ENCODE results near the gene C9. TPM values are rescaled to one million over a fixed set of nuclear protein-coding genes. Genes with fewer than 3 reads are reported as not detected.

Gene C9
- total and polyA plus RNA-seq, 2 donors (not counting 1 experiment from before 2014, with no cell fraction given), result not detected

DNA sequence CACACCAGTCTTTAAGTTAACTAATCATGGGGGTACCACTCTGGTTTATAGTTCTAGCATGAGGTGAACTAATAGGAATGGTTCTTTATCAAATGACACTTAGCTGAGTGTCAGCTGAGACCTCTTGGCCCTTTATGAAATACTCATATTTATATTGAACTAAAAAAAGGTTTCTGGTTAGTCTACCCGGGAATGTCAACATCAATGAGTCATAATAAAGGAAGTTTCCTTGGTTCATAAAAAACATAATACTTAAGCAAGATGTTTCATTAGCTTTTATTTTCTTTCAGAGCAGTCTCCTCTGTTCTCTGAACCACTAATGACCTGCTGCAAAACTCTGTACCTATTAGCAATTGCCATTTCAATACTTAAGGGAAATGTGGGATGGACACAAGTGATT, 46.8 kb upstream of the C9 start:
- intact Hi-C loops (cut with micrococcal nuclease), result no loop called here
- ChIA-PET CTCF (interaction anchor here (0.6 to 1.6 kb wide), 2 partner anchors 14 to 35 kb away, joined by 3 read pairs; partner anchors contain the start of gene DAB2), POLR2A (no interaction called here)
- ATAC-seq (ENCODE audit: low read depth) (no peak), DNase-seq (no peak)
- Histone ChIP-seq H3K4me1 (ENCODE audit: control insufficient read depth in 2 of 2, insufficient read depth in 2 of 2, low read length in 2 of 2) (no peaks in the 10 kb centered on the region), H3K36me3 (replicated peaks in 1 of 2; ENCODE audit: control extremely low read depth in 1 of 2, control insufficient read depth in 1 of 2, extremely low read depth in 1 of 2, insufficient read depth in 2 of 2, low read length in 1 of 2) (no peaks in the 10 kb centered on the region), H3K27ac (ENCODE audit: low read length in 2 of 2) (no peak overlapping the region), H4K20me1 (ENCODE audit: control insufficient read depth, insufficient read depth, low read length, poor library complexity, severe bottlenecking) (no peaks in the 10 kb centered on the region), H3K4me2 (replicated peaks; ENCODE audit: low read depth, low read length, poor library complexity, severe bottlenecking) (no peak overlapping the region), H3K27me3 (replicated peaks in 1 of 4; ENCODE audit: control extremely low read depth in 1 of 4, control insufficient read depth in 3 of 4, insufficient read depth in 4 of 4, low read length in 3 of 4) (no peaks in the 10 kb centered on the region), H3K4me3 (ENCODE audit: control extremely low read depth in 1 of 5, extremely low read depth in 1 of 5, insufficient read depth in 1 of 5, low read depth in 2 of 5, low read length in 4 of 5) (no peak overlapping the region), H2AFZ (ENCODE audit: insufficient read depth, low read depth, low read length, poor library complexity, severe bottlenecking) (no peak overlapping the region), H3K9ac (ENCODE audit: low read length) (no peak overlapping the region), H3K9me3 (ENCODE audit: control extremely low read depth in 1 of 3, control insufficient read depth in 2 of 3, insufficient read depth in 1 of 3, low read length in 2 of 3) (no peaks in the 10 kb centered on the region), H3K79me2 (ENCODE audit: control insufficient read depth, insufficient read depth, low read length) (no peaks in the 10 kb centered on the region)
- H3K27ac Mint-ChIP-seq, result no peak overlapping the region
- H3K27me3 Mint-ChIP-seq, result peaks cover 12% of the 10 kb centered on the region
- H3K4me3 Mint-ChIP-seq, result no peak overlapping the region
- H3K4me1 Mint-ChIP-seq, result no peaks in the 10 kb centered on the region
- H3K9me3 Mint-ChIP-seq (ENCODE audit: insufficient read depth), result no peaks in the 10 kb centered on the region
- no peak for TF ChIP-seq EZH2 (IDR thresholded peaks at IDR 0.05; ENCODE audit: borderline replicate concordance, insufficient read depth, low read depth, low read length, poor library complexity, severe bottlenecking)
- TF ChIP-seq, protein P1, sequence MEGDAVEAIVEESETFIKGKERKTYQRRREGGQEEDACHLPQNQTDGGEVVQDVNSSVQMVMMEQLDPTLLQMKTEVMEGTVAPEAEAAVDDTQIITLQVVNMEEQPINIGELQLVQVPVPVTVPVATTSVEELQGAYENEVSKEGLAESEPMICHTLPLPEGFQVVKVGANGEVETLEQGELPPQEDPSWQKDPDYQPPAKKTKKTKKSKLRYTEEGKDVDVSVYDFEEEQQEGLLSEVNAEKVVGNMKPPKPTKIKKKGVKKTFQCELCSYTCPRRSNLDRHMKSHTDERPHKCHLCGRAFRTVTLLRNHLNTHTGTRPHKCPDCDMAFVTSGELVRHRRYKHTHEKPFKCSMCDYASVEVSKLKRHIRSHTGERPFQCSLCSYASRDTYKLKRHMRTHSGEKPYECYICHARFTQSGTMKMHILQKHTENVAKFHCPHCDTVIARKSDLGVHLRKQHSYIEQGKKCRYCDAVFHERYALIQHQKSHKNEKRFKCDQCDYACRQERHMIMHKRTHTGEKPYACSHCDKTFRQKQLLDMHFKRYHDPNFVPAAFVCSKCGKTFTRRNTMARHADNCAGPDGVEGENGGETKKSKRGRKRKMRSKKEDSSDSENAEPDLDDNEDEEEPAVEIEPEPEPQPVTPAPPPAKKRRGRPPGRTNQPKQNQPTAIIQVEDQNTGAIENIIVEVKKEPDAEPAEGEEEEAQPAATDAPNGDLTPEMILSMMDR (IDR thresholded peaks at IDR 0.05), result no peak
- no CpG with 5 or more reads among the region's 1 CpG for WGBS (ENCODE audit: insufficient coverage)

DNA sequence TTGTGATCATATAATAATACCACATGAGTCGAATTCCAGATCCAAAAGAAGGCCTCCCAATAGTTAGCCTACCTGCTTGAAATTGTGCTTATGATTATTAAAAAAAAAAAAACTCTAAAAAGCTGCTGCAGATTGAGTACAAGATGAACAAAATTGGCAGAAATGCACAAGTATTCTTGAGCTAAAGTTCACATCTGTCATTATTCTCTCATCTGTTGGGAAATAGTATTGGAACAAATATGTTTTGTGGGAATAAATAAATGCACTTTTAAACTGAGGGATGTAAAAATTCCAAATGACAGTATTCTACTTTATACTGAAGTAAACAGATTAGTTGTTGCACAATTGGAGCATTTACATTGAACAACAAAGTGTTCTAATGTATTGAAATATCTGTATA, 44.7 kb upstream of the C9 start:
- Histone ChIP-seq H4K20me1 (ENCODE audit: control insufficient read depth, insufficient read depth, low read length, poor library complexity, severe bottlenecking) (no peaks in the 10 kb centered on the region), H3K36me3 (replicated peaks in 1 of 2; ENCODE audit: control extremely low read depth in 1 of 2, control insufficient read depth in 1 of 2, extremely low read depth in 1 of 2, insufficient read depth in 2 of 2, low read length in 1 of 2) (no peaks in the 10 kb centered on the region), H3K4me3 (ENCODE audit: control extremely low read depth in 1 of 5, extremely low read depth in 1 of 5, insufficient read depth in 1 of 5, low read depth in 2 of 5, low read length in 4 of 5) (no peak overlapping the region), H3K4me1 (ENCODE audit: control insufficient read depth in 2 of 2, insufficient read depth in 2 of 2, low read length in 2 of 2) (no peaks in the 10 kb centered on the region), H3K4me2 (replicated peaks; ENCODE audit: low read depth, low read length, poor library complexity, severe bottlenecking) (no peak overlapping the region), H2AFZ (ENCODE audit: insufficient read depth, low read depth, low read length, poor library complexity, severe bottlenecking) (no peak overlapping the region), H3K27me3 (replicated peaks in 1 of 4; ENCODE audit: control extremely low read depth in 1 of 4, control insufficient read depth in 3 of 4, insufficient read depth in 4 of 4, low read length in 3 of 4) (no peaks in the 10 kb centered on the region), H3K9me3 (ENCODE audit: control extremely low read depth in 1 of 3, control insufficient read depth in 2 of 3, insufficient read depth in 1 of 3, low read length in 2 of 3) (no peaks in the 10 kb centered on the region), H3K27ac (ENCODE audit: low read length in 2 of 2) (no peak overlapping the region), H3K9ac (ENCODE audit: low read length) (no peak overlapping the region), H3K79me2 (ENCODE audit: control insufficient read depth, insufficient read depth, low read length) (no peaks in the 10 kb centered on the region)
- WGBS (ENCODE audit: insufficient coverage), result no CpG with 5 or more reads among the region's 1 CpG
- Mint-ChIP-seq H3K9me3 (ENCODE audit: insufficient read depth) (no peaks in the 10 kb centered on the region), H3K4me1 (no peaks in the 10 kb centered on the region), H3K27me3 (peaks cover 16% of the 10 kb centered on the region), H3K27ac (no peak overlapping the region), H3K4me3 (no peak overlapping the region)
- CTCF ChIA-PET, result no interaction called here
- DNase-seq (no peak), ATAC-seq (ENCODE audit: low read depth) (no peak)
- POLR2A ChIA-PET, result no interaction called here
- intact Hi-C loops (cut with micrococcal nuclease), result no loop called here
- TF ChIP-seq, protein P1 (IDR thresholded peaks at IDR 0.05), result no peak
- TF ChIP-seq EZH2 (IDR thresholded peaks at IDR 0.05; ENCODE audit: borderline replicate concordance, insufficient read depth, low read depth, low read length, poor library complexity, severe bottlenecking), result no peak
